ENCODE results near the gene SIGLEC10.
"Not testable (repeated sequence)": the region's sequence is repeated elsewhere in the genome, so short reads cannot be mapped to it uniquely, and the experiment has no call there.

SIGLEC10 gene

DNA sequence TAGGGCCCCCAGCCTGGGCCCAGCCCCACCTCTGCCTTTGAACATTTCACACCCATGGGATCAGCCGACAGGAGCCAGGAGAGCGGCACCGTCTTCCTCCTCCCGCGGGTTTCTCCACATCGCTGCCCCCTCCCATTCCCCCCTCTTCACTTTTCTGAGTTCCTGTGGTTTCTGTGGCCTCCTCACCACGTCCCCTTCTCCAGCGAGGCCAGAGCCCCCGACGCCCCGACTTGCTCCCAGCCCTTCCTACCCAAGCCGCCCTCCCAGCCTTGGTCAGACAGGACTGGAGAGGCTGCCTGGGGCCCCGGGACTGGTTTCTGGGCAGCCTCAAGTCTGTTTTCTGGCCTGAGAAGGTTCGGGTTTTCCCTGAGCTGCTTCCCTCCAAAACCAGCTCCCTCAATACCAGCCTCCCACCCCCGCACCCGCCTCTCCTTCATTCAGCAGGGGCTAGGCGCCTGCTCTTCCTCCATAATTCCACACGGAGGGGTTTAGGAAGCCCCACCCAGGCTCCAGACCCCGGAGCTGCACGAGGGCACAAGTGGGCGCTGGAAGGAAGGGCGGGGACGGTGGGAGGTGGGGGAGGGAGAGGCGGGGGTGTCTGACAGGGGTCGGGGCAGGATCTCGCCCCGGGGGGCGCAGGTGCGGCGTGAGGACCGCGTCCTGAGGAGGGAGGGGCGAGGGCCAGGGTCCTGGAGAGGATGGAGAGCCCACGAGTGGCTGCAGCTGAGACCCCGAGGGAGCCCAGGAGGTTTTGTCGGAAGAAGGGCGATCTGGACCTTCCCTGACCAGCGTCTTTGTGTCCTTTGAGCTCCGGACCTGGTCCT is 4.0 kb upstream of the SIGLEC10 start:
- Mint-ChIP-seq H3K27ac (no peak overlapping the region), H3K36me3 (ENCODE audit: low read depth) (no peaks in the 10 kb centered on the region), H3K27me3 (ENCODE audit: low read depth) (peaks cover 2% of the 10 kb centered on the region), H3K4me1 (ENCODE audit: low read depth) (peaks cover 16% of the 10 kb centered on the region), H3K9me3 (no peaks in the 10 kb centered on the region), H3K4me3 (no peak overlapping the region)
- DNase-seq (ENCODE audit: low spot score) = no peak

DNA sequence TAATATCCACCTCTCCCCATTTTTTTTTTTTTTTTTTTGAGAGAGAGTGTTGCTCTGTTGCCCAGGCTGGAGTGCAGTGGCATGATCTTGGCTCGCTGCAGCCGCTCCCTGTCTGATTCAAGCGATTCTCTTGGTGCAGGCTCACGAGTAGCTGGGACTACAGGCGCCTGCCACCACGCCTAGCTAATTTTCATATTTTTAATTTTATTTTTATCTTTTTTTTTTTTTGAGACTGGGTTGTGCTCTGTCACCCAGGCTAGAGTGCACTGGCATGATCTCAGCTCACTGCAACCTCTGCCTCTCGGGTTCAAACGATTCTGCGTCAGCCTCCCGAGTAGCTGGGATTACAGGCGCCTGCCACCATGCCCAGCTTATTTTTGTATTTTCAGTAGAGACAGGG is 3.1 kb upstream of the SIGLEC10 start:
- not testable (repeated sequence) for H3K36me3 Mint-ChIP-seq (ENCODE audit: low read depth); H3K27me3 Mint-ChIP-seq (ENCODE audit: low read depth); H3K27ac Mint-ChIP-seq; DNase-seq (ENCODE audit: low spot score); H3K4me3 Mint-ChIP-seq; H3K9me3 Mint-ChIP-seq
- H3K4me1 Mint-ChIP-seq (ENCODE audit: low read depth) = peaks cover 16% of the 10 kb centered on the region

DNA sequence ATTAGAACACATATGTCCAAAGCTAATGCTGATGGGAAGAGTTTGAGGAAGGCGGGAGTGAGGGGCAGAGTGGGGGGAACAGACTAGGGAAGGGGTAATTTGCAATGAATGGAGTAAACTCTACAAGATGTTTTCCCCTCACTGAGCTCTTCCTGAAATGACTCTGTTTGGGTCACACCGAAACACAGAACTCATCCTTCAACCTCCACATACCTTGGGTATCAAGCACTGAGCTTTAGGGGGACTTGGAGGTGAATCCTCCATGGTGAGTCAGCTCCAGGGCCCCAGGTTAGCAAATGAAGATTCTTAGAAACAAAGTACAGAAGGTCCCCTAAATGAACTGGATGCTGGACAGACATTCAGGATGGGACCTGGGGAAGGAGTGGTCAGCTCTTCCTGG is 1.3 kb upstream of the SIGLEC10 start:
- Mint-ChIP-seq H3K36me3 (ENCODE audit: low read depth) (no peaks in the 10 kb centered on the region), H3K4me3 (no peak overlapping the region)

DNA sequence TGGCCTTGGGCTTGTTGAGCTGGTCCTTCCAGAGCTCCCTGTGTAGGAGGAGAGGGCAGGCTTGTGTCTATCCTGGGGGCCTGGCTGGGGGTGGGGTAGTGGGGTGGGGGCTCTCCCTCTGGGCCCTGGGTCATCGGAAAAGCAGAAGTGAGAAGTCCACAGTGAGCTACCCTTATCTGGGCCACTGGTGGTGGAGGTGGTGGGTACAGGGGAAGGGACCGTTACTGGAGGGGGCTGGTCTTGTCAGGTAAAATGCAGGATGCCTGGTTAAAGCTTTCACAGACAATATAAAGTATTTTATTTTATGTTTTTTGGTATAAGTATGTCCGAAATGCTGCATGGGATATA is 342 bp upstream of the SIGLEC10 start:
- Mint-ChIP-seq H3K9me3 (no peaks in the 10 kb centered on the region), H3K27ac (peak overlapping the region; percentile 81), H3K36me3 (ENCODE audit: low read depth) (no peaks in the 10 kb centered on the region), H3K27me3 (ENCODE audit: low read depth) (peaks cover 2% of the 10 kb centered on the region), H3K4me3 (no peak overlapping the region), H3K4me1 (ENCODE audit: low read depth) (peaks cover 16% of the 10 kb centered on the region)
- DNase-seq (ENCODE audit: low spot score) = no peak

More for the DNA sequence above, 1.3 kb upstream of the SIGLEC10 start:
- Mint-ChIP-seq H3K27ac (no peak overlapping the region), H3K27me3 (ENCODE audit: low read depth) (peaks cover 2% of the 10 kb centered on the region), H3K4me1 (ENCODE audit: low read depth) (peaks cover 16% of the 10 kb centered on the region), H3K9me3 (no peaks in the 10 kb centered on the region)
- no peak for DNase-seq (ENCODE audit: low spot score)

DNA sequence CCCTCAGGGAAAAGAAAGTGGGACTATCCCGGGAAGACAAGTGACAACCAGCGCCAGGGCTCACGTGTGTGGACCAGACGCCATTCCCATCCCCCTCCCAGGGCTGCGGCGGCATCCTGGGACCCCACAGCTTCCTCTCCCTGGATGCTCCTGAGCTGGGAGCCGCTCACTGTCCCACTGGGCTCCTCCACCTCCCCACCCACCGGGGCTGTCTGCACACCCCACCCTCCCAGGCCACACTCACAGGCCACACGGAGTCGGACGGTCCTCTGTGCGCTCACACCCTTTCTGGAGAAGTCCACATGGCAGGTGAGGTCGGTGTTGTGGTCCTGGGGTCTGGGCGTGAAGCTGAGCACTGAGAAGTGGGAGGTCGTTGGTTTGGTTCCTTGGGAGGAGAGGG is 1.0 kb downstream of the SIGLEC10 start:
- not testable (repeated sequence) for H3K36me3 Mint-ChIP-seq (ENCODE audit: low read depth); H3K9me3 Mint-ChIP-seq; DNase-seq (ENCODE audit: low spot score); H3K27me3 Mint-ChIP-seq (ENCODE audit: low read depth); H3K4me3 Mint-ChIP-seq; H3K27ac Mint-ChIP-seq
- peaks cover 14% of the 10 kb centered on the region for H3K4me1 Mint-ChIP-seq (ENCODE audit: low read depth)

DNA sequence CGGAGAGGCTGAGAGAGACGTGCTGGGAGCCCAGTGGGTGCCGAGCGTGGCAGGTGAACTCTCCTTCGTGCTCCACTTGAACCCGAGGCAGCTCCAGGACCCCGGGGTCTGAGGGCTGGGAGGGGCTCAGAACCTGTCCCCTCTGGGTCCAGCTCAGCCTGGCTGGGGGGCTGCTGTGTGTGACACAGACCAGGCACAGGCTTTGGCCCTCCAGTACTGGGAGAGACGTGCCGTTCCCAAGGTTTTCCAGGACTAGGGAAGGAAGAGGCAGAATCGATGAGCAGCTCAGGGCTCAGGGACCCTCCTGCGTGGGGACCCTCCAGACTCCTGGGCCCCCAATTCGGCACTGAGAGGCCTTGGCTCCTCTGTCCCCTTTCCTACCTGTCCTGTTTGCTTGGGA is 2.3 kb downstream of the SIGLEC10 start:
- H3K36me3 Mint-ChIP-seq (ENCODE audit: low read depth) = no peaks in the 10 kb centered on the region
- H3K27ac Mint-ChIP-seq = no peak overlapping the region
- peaks cover 14% of the 10 kb centered on the region for H3K4me1 Mint-ChIP-seq (ENCODE audit: low read depth)
- H3K27me3 Mint-ChIP-seq (ENCODE audit: low read depth) = no peaks in the 10 kb centered on the region
- no peak overlapping the region for H3K4me3 Mint-ChIP-seq
- H3K9me3 Mint-ChIP-seq = no peaks in the 10 kb centered on the region
- DNase-seq (ENCODE audit: low spot score) = no peak

DNA sequence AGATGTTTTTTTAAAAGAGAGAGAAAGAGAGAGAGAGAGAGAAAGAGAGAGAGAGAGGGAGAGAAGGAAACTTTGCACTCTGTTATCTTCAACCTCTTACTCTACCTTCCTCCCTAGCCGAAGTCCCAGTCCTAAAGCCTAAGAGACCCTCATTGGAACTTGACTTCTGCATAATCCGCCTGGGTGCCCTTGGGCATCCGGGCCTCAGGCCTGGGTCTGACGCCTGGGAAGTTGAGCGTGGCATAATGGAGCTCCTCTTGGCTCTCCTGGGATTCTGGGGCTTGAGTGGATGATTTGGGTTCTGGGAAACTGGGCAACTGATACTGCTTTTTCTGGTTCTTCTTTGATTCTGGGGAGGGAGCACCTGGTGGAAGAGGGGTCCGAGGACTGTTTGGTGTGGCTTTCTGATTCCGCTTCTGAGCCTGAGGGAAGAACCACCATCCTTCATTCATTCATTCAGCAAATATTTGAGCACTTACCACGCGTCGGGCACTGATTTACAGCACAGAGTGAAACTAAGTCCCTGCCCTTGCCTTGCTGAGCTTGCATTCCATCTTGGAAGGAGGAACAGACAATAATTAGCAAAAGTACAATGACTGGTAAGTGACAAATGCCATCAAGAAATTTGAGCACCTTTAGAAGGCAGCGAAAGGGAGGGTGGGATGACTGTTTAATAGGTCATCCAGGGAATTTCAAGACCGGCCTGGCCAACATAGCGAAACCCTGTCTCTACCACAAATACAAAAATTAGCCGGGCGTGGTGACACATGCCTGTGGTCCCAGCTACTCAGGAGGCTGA is 6.3 kb downstream of the SIGLEC10 start:
- Mint-ChIP-seq H3K36me3 (ENCODE audit: low read depth) (peaks cover 4% of the 10 kb centered on the region), H3K4me1 (ENCODE audit: low read depth) (peaks cover 8% of the 10 kb centered on the region), H3K9me3 (no peaks in the 10 kb centered on the region), H3K27me3 (ENCODE audit: low read depth) (no peaks in the 10 kb centered on the region), H3K27ac (no peak overlapping the region), H3K4me3 (no peak overlapping the region)
- no peak for DNase-seq (ENCODE audit: low spot score)

DNA sequence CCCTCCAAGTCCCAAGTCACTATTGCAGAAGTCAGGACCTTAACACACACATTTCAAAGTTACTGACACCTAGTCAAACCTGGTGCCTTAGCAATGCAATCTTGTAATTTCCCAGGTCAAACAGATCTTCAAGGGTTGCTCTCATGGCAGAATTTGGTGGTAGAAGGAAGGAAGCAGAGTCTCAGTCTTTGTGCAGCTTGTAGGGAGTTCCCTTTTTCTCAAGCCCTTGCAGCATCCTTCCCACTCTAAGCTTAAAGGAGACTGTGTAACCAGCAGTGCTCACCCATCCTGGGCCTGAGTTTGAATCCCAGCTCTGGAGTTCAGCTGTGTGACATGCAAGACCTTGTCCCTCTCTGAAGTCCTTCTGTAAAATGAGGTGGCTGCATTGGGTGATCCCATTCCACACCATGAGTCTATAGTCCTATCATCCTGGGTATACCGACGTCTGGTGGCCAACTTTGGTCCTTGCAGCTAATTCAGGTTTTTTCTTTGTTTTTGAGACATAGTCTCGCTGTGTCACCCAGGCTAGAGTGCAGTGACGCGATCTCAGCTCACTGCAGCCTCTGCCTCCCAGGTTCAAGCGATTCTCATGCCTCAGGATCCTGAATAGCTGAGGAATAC is 9.8 kb downstream of the SIGLEC10 start:
- H3K27me3 Mint-ChIP-seq (ENCODE audit: low read depth) = no peaks in the 10 kb centered on the region
- peaks cover 11% of the 10 kb centered on the region for H3K9me3 Mint-ChIP-seq
- peaks cover 8% of the 10 kb centered on the region for H3K4me1 Mint-ChIP-seq (ENCODE audit: low read depth)
- no peak overlapping the region for H3K27ac Mint-ChIP-seq
- no peak overlapping the region for H3K4me3 Mint-ChIP-seq
- peak; percentile 26 for DNase-seq (ENCODE audit: low spot score)
- H3K36me3 Mint-ChIP-seq (ENCODE audit: low read depth) = peaks cover 17% of the 10 kb centered on the region

DNA sequence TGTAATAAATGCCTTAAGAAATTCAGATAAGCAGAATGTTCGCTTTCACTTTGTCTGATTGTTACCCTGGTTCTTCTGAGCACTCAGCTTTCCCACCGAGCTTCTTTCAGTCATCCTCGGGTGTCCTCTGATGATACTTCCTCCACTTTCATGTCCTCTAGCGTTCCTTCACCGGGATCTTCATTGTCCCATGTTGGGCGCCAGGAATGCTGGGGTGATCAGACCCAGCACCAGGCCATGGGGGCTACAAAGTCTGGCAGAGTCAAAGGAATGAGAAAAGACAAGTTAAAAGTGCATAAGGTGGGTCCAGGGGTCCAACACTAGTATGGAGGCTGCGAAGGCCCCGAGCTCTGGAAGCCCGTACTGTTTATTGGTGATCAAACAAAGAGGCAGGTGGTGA is 15.3 kb downstream of the SIGLEC10 start:
- Mint-ChIP-seq H3K36me3 (ENCODE audit: low read depth) (peaks cover 28% of the 10 kb centered on the region), H3K4me1 (ENCODE audit: low read depth) (peaks cover 9% of the 10 kb centered on the region), H3K4me3 (no peak overlapping the region), H3K27me3 (ENCODE audit: low read depth) (no peaks in the 10 kb centered on the region), H3K9me3 (peaks cover 25% of the 10 kb centered on the region), H3K27ac (no peak overlapping the region)
- DNase-seq (ENCODE audit: low spot score) = no peak

DNA sequence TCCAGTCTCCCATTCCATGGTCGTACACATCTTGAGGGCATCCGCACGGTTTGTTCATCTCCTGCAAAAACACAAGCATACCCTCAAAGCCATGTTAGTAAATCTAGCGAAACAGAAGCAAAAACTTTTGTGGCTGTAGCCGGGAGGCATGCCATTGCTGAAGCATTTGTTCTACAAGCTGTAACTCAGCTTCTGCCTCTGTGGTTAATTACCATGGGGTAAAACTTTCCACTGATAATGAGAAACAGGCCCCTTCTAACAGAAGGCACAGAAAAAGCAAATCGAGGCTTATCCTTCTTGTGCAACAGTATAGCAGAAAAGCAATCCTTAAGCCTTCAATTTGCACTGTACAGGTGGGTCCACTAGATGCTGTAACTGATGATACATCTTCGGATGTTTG is 17.5 kb downstream of the SIGLEC10 start:
- not testable (repeated sequence) for H3K27ac Mint-ChIP-seq; DNase-seq (ENCODE audit: low spot score); H3K27me3 Mint-ChIP-seq (ENCODE audit: low read depth); H3K4me3 Mint-ChIP-seq
- Mint-ChIP-seq H3K9me3 (peaks cover 25% of the 10 kb centered on the region), H3K4me1 (ENCODE audit: low read depth) (peaks cover 20% of the 10 kb centered on the region), H3K36me3 (ENCODE audit: low read depth) (peaks cover 23% of the 10 kb centered on the region)

DNA sequence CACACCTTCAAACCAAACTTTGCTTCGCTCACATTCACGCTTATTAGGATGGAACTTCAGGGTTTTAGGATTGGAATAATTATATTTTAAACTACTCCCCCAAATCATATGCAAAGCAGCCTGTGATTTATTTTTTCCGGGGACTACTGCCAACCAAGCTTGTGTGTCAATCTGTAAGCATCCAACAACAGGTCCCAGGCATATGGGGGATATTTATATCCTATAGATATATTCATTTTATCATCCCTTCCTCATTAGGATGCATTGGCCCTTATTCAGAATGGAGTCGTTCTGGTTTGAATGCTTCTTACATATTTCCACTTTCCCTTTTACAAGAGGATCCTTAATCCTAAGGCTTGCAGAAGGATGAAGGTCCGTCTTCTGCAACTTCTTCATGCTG is 18.2 kb downstream of the SIGLEC10 start:
- Mint-ChIP-seq H3K9me3 (peaks cover 25% of the 10 kb centered on the region), H3K27ac (no peak overlapping the region), H3K27me3 (ENCODE audit: low read depth) (no peaks in the 10 kb centered on the region), H3K4me1 (ENCODE audit: low read depth) (peaks cover 23% of the 10 kb centered on the region), H3K36me3 (ENCODE audit: low read depth) (peaks cover 23% of the 10 kb centered on the region), H3K4me3 (no peak overlapping the region)
- DNase-seq (ENCODE audit: low spot score) = no peak

DNA sequence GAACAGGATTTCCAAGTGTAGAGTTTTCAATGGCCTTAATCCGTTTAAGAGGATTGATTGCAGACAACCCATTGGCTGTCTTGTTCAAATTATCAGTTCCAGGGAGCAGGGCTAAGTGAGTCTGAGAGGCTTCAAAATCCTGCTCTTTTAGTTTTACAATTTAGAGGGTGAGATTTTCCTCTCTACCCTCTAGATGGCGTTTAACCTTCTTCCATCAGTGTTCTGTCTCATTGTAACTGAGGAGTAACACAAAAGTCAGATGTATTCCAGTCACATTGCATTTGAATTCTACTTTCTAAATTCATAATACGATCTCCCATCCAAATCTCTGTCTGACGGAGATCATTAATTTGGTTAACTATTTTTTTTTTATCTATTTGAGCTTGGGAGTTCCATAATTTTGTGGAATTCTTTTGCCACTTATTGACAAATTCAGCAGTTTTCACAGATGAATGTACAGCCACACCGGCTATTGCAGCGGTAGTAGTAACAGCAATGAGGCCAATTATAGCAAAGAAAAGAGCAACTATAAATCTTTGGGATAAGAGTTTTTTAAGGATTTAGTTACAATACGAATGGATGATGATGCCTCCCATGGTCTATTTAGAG is 19.2 kb downstream of the SIGLEC10 start:
- no peak for DNase-seq (ENCODE audit: low spot score)
- peaks cover 28% of the 10 kb centered on the region for H3K4me1 Mint-ChIP-seq (ENCODE audit: low read depth)
- peaks cover 18% of the 10 kb centered on the region for H3K9me3 Mint-ChIP-seq
- H3K27me3 Mint-ChIP-seq (ENCODE audit: low read depth) = no peaks in the 10 kb centered on the region
- H3K27ac Mint-ChIP-seq = no peak overlapping the region
- H3K36me3 Mint-ChIP-seq (ENCODE audit: low read depth) = peaks cover 16% of the 10 kb centered on the region
- no peak overlapping the region for H3K4me3 Mint-ChIP-seq

DNA sequence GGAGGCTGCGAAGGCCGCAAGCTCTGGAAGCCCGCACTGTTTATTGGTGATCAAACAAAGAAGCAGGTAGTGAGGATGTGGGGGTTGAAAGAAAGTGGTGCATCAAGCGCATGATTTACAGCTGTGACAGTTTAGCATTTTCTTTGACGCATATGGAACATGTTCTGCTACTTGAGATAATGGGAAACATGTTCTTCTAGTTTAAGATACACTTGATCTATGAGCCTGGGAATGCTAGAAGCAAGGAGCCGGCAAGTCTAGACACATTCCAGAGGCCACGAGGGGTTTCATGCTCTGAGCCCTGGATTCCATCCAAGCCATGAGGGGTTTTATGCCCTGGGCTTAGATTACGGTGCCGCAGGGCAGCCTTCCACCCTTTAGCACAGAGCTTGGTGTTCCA is 20.0 kb downstream of the SIGLEC10 start:
- not testable (repeated sequence) for H3K27ac Mint-ChIP-seq; H3K4me3 Mint-ChIP-seq; H3K27me3 Mint-ChIP-seq (ENCODE audit: low read depth); DNase-seq (ENCODE audit: low spot score)
- Mint-ChIP-seq H3K36me3 (ENCODE audit: low read depth) (peaks cover 10% of the 10 kb centered on the region), H3K9me3 (peaks cover 13% of the 10 kb centered on the region), H3K4me1 (ENCODE audit: low read depth) (peaks cover 33% of the 10 kb centered on the region)

DNA sequence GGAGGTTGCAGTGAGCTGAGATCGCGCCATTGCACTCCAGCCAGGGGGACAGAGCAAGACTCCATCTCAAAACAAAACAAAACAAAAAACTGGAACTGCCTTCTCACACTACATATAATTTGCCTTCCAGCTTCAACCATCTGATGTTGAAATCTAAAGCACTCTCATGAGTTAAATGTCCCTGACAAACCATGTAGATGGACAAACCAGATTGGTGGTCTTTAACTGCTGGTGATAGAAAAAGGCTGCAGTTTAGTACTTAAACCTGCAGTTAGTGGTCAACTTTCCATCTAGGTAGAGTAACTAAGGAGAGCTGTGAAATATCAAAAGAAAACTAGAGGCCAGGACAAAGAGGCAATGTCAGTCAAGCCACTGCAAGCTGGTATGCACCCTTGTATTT is 21.3 kb downstream of the SIGLEC10 start:
- Mint-ChIP-seq H3K9me3 (peaks cover 4% of the 10 kb centered on the region), H3K4me1 (ENCODE audit: low read depth) (peaks cover 37% of the 10 kb centered on the region)

More for the DNA sequence above, 21.3 kb downstream of the SIGLEC10 start:
- Mint-ChIP-seq H3K4me3 (no peak overlapping the region), H3K27ac (peak overlapping the region; percentile 95), H3K27me3 (ENCODE audit: low read depth) (no peaks in the 10 kb centered on the region), H3K36me3 (ENCODE audit: low read depth) (peaks cover 2% of the 10 kb centered on the region)
- no peak for DNase-seq (ENCODE audit: low spot score)

Data from T-helper 2 cell treated with Interferon-gamma antibody and Interleukin-4, amounts not matched to agents 5 μg/mL and 100 μg/mL, for 36 hours (primary cell).